ENCODE results near the gene C1QTNF12.

GRCh38 chr1:1274299-1274930, 27.9 kb upstream of the C1QTNF12 start:
- no peak for TF ChIP-seq POLR2A (IDR thresholded peaks at IDR 0.05)
- TF ChIP-seq CTCF (IDR thresholded peaks at IDR 0.05), result no peak
- no peak for TF ChIP-seq POLR2AphosphoS5 (IDR thresholded peaks at IDR 0.05)

All from breast epithelium (tissue), 3 donors.